ENCODE data around the gene TTC23.

DNA sequence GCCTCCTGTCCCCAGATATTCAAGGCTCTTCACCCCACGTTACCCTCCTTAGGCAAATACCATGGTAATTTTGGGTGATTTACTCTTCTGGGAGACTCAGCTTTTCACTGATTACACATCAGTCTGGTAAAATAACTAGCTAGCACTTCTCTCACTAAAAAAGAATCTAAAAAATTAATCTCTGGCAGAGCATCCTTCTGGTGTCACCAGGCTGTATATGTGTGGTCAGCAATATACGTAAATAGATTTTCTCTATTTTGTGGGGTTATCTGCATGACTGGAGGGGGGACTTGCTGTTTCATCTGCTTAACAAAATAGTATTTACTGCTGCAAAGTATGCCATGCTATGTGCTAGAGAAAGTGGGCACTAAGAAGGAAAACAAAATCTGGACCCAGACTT, 47.0 kb upstream of the TTC23 start:
- TF ChIP-seq, protein P1, sequence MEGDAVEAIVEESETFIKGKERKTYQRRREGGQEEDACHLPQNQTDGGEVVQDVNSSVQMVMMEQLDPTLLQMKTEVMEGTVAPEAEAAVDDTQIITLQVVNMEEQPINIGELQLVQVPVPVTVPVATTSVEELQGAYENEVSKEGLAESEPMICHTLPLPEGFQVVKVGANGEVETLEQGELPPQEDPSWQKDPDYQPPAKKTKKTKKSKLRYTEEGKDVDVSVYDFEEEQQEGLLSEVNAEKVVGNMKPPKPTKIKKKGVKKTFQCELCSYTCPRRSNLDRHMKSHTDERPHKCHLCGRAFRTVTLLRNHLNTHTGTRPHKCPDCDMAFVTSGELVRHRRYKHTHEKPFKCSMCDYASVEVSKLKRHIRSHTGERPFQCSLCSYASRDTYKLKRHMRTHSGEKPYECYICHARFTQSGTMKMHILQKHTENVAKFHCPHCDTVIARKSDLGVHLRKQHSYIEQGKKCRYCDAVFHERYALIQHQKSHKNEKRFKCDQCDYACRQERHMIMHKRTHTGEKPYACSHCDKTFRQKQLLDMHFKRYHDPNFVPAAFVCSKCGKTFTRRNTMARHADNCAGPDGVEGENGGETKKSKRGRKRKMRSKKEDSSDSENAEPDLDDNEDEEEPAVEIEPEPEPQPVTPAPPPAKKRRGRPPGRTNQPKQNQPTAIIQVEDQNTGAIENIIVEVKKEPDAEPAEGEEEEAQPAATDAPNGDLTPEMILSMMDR (conservative IDR thresholded peaks at IDR 0.05; ENCODE audit: low read depth, low read length): no peak
- TF ChIP-seq EZH2 (IDR thresholded peaks at IDR 0.05; ENCODE audit: borderline replicate concordance, low read depth, low read length, poor library complexity, severe bottlenecking): no peak
